NCI-H1930 (cell line): ENCODE data around the gene CCDC112.
"Not testable (repeated sequence)": the region's sequence is repeated elsewhere in the genome, so short reads cannot be mapped to it uniquely, and the experiment has no call there.

Source experiments
- DNase-seq, 2 experiments: peaks; one replicate each; lab custom pipeline; 2025; lab: John Stamatoyannopoulos, UW

Gene CCDC112

GRCh38 chr5:115260248-115260647 is 36.2 kb downstream of the CCDC112 start:
- no peak for DNase-seq

GRCh38 chr5:115257981-115258380 is 38.5 kb downstream of the CCDC112 start:
- no peak for DNase-seq

- DNase-seq: not testable (repeated sequence)
Observed at GRCh38 chr5:115249379-115249778, 47.1 kb downstream of the CCDC112 start.

DNA sequence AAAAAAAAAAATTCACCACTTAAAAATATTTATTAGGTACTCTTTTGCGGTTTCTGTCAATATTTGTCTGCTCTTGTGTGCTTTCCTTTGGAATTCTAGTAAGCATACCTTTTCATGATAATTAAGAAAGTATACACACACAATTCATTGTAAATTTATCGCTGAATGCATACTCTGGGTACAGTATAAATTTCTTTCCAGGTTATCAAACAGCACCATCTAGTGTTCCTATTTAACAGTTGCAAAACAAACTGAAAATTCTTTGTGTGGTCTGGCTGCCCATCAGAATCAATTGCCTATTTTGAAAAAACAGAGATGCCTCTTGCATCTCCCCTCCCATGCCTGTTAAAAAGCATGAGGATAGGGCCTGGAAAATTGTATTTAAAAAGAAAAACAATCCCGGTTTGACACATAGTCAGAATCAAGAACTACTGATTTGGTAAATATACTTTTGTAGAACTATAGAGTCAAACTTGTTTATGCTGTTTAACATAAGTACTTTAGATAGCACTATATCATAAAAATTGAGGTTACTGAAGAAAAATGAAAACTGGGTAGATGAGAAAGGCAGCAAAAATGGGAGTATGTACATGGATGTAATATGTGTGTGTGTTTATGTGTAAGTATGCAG is 50.0 kb downstream of the CCDC112 start:
- DNase-seq: no peak

DNA sequence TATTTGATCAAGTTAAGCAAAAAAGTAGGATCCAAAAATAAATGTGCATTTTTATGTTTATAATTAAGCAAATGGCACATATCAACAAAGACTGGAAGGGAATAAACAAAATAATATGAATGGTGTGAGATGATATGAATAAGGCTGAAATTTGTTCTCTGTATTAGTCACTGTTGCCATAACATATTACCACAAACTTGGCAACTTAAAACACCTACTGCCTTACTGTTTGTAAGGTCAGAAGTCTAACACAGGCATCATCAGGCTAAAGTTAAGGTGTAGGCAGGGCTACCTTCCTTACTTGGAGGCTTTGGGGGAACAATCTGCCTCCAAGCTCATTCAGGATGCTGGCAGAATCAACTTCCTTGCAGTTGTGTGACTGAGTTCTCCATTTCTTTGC is 53.0 kb downstream of the CCDC112 start:
- DNase-seq: no peak

GRCh38 chr5:115241881-115242642 is 54.4 kb downstream of the CCDC112 start:
- DNase-seq: no peak

- no peak for DNase-seq
Observed at GRCh38 chr5:115237066-115237465, 59.4 kb downstream of the CCDC112 start.

DNA sequence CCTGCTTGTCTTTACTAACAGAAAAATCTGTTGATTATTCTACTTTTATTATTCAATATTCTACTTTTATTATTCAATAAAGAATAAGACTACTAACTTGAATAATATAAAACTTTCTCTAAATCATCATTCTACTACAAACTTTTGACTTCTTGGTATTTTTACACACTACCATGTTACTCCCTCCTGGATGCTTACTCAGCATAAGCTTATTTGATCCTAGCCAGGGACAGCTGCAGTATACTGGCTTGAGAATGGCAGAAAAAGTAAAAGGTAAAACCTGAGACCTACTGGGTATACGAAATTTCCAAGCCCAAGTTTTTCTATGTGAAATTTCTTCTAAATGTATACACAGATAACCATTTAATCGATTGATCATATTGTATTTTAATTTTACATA is 59.9 kb downstream of the CCDC112 start:
- DNase-seq: no peak

- no peak for DNase-seq
Observed at GRCh38 chr5:115231598-115231997, 64.9 kb downstream of the CCDC112 start.

DNA sequence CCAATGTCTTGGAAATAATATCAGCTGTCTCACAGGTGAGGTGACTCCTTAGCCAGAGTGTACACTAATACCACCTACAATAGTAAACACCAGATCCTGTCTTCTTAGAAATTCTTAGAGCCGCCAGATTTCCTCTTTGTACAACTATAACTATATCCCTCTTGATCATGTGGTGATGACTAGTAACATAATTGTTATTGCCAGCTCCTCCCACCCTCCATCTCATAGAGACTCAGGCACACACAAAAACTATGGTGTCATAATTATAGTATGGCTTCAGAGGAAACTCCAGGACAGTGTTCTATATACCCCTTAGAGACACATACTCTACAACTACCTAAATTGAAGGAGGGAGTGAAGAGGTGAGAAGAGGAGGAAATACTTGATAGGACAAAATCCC is 66.8 kb downstream of the CCDC112 start:
- no peak for DNase-seq

DNA sequence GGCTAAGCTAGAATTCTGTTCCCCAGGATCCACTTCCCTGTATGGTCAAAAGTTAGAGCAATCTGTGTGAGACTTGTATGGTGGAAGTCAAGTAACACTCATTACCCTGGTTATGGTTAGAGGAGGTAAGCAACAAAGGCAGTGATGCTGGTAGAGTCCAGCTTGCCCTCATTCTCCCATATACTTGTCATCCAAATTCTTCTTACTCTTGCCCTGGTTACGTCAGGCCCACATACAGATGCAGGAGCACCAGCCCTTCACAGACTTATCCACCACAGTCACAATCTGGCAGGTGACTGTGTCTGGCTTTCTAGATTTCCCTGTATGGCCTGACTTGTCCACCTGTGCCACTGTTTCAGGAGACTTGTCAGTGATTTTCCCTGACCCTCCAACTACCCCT is 69.2 kb downstream of the CCDC112 start:
- no peak for DNase-seq
